GM23338 (cell line): ENCODE data around the gene PARL. TPM values are rescaled to one million over a fixed set of nuclear protein-coding genes. Genes with fewer than 3 reads are reported as not detected.

Experiments
- ATAC-seq: fragments of 200-7000 bp; cut with Tn5 transposase; 3 replicates; pipeline ENCODE4 v1.9.1; 2020
- DNase-seq: peaks from one replicate; pipeline ENCODE4 v3.0.0-alpha.2; 2015; ENCODE audit warnings: low spot score
- H2AFZ ChIP-seq: fragments of 200-600 bp; sonication (generic); 2 replicates; pipeline ENCODE4 v1.8.0; 2016; ENCODE audit warnings: antibody characterized with exemption, mild to moderate bottlenecking, moderate library complexity
- H3F3A ChIP-seq: fragments of 200-600 bp; sonication (generic); replicated peaks from 2 replicates; pipeline ENCODE4 v1.8.0; 2017; ENCODE audit warnings: antibody characterized with exemption, mixed run types, low read depth
- H3K27ac ChIP-seq: fragments of 200-600 bp; sonication (generic); 2 replicates; pipeline ENCODE4 v1.6.1; 2016; ENCODE audit warnings: low read depth
- H3K27me3 ChIP-seq: fragments of 200-600 bp; sonication (generic); 2 replicates; pipeline ENCODE4 v1.8.0; 2016; ENCODE audit warnings: mild to moderate bottlenecking, mixed run types, moderate library complexity; ENCODE audit not compliant: insufficient read depth
- H3K36me3 ChIP-seq: fragments of 200-600 bp; sonication (generic); 2 replicates; pipeline ENCODE4 v1.8.0; 2016; ENCODE audit warnings: mild to moderate bottlenecking; ENCODE audit not compliant: insufficient read depth
- H3K4me1 ChIP-seq: fragments of 200-600 bp; sonication (generic); 2 replicates; pipeline ENCODE4 v1.8.0; 2016; ENCODE audit warnings: mild to moderate bottlenecking, moderate library complexity; ENCODE audit not compliant: insufficient read depth
- H3K4me2 ChIP-seq: fragments of 200-600 bp; sonication (generic); 2 replicates; pipeline ENCODE4 v1.7.1; 2017; ENCODE audit warnings: mixed run types
- H3K4me3 ChIP-seq: fragments of 200-600 bp; sonication (generic); 2 replicates; pipeline ENCODE4 v1.6.1; 2016; ENCODE audit warnings: mixed run types
- H3K79me2 ChIP-seq: fragments of 200-600 bp; sonication (generic); replicated peaks from 2 replicates; pipeline ENCODE4 v1.8.0; 2017; ENCODE audit warnings: mild to moderate bottlenecking; ENCODE audit not compliant: insufficient read depth
- H3K9me2 ChIP-seq: fragments of 200-600 bp; sonication (generic); 2 replicates; pipeline ENCODE4 v1.8.0; 2017; ENCODE audit not compliant: insufficient read depth
- H4K20me1 ChIP-seq: fragments of 200-600 bp; sonication (generic); replicated peaks from 2 replicates; pipeline ENCODE4 v1.8.0; 2017; ENCODE audit warnings: mild to moderate bottlenecking; ENCODE audit not compliant: insufficient read depth
- H3K27ac Mint-ChIP-seq: 2 replicates; pipeline ENCODE4 v1.8.0; 2020; ENCODE audit warnings: inconsistent platforms, mild to moderate bottlenecking, moderate library complexity, mixed read lengths
- H3K27me3 Mint-ChIP-seq: 3 replicates; pipeline ENCODE4 v1.8.0; 2022; ENCODE audit warnings: low read depth, mild to moderate bottlenecking, moderate library complexity, mixed read lengths, inconsistent platforms; ENCODE audit not compliant: insufficient read depth, poor library complexity
- H3K36me3 Mint-ChIP-seq: 3 replicates; pipeline ENCODE4 v1.8.0; 2021; ENCODE audit warnings: low read depth, mild to moderate bottlenecking, inconsistent platforms, moderate library complexity, mixed read lengths
- H3K4me1 Mint-ChIP-seq: 3 replicates; pipeline ENCODE4 v1.8.0; 2020; ENCODE audit warnings: mild to moderate bottlenecking, inconsistent platforms, mixed read lengths
- H3K4me3 Mint-ChIP-seq: 3 replicates; pipeline ENCODE4 v1.8.0; 2021; ENCODE audit warnings: moderate library complexity, mild to moderate bottlenecking, inconsistent platforms, mixed read lengths
- H3K9me3 Mint-ChIP-seq: 3 replicates; pipeline ENCODE4 v1.8.0; 2020; ENCODE audit warnings: moderate library complexity, mild to moderate bottlenecking, inconsistent platforms, mixed read lengths
- CREB1 ChIP-seq: fragments of 250-450 bp; sonication (Bioruptor Pico); IDR thresholded peaks from 2 replicates; pipeline ENCODE4 v1.5.0; 2020; ENCODE audit warnings: low read depth, mild to moderate bottlenecking, moderate library complexity
- CTCF ChIP-seq, 2 experiments: fragments of 200-600 bp in 1 of 2; sonication (generic) in 1 of 2; conservative IDR thresholded peaks; 2 replicates each; pipeline versions ENCODE4 v1.5.1 to v1.6.1; 2016 to 2017; ENCODE audit warnings: antibody characterized with exemption in 2 of 2, low read depth in 2 of 2, mild to moderate bottlenecking in 2 of 2, moderate library complexity in 1 of 2
- EZH2phosphoT487 ChIP-seq: fragments of 200-600 bp; sonication (generic); IDR thresholded peaks from one replicate; pipeline ENCODE4 v1.8.1; 2018; ENCODE audit warnings: antibody characterized with exemption; ENCODE audit not compliant: unreplicated experiment
- JUNB ChIP-seq: IDR thresholded peaks from one replicate; pipeline ENCODE4 v1.6.1; 2016; ENCODE audit warnings: antibody characterized with exemption; ENCODE audit not compliant: unreplicated experiment
- NANOG ChIP-seq: IDR thresholded peaks from 2 replicates; pipeline ENCODE4 v1.6.1; 2016; ENCODE audit warnings: antibody characterized with exemption, borderline replicate concordance
- POLR2AphosphoS5 ChIP-seq: IDR thresholded peaks from 2 replicates; pipeline ENCODE4 v1.6.1; 2016; ENCODE audit warnings: antibody characterized with exemption, low read depth
- ZNF114 ChIP-seq: fragments of 250-450 bp; sonication (Bioruptor Pico); IDR thresholded peaks from 2 replicates; pipeline ENCODE4 v1.5.0; 2020; ENCODE audit warnings: mild to moderate bottlenecking, moderate library complexity
- ZNF331 ChIP-seq: fragments of 250-450 bp; sonication (Bioruptor Pico); IDR thresholded peaks from 2 replicates; pipeline ENCODE4 v1.5.0; 2020; ENCODE audit warnings: low read depth, mild to moderate bottlenecking, moderate library complexity
- polyA plus RNA-seq: library from polyadenylated mRNA; unstranded; fragments of >200 nt; fragmentation: Nextera tagmentation; extraction: Ambion mirVana; gene quantifications from 2 replicates; pipeline ENCODE4 v1.2.1, GENCODE V29; 2016
- total RNA-seq: library from RNA; depleted of rRNA; stranded (reverse); fragments of >200 nt; shearing (Covaris generic); gene quantifications from 2 replicates; pipeline ENCODE4 v1.2.3, GENCODE V29; 2014
- TF ChIP-seq, protein P1 (sequence below): IDR thresholded peaks from one replicate; pipeline ENCODE4 v1.6.1; 2018; ENCODE audit warnings: antibody characterized with exemption; ENCODE audit not compliant: unreplicated experiment
- TF ChIP-seq, protein P2 (sequence below): fragments of 250-450 bp; sonication (Bioruptor Pico); IDR thresholded peaks from 2 replicates; pipeline ENCODE4 v1.5.0; 2020; ENCODE audit warnings: mild to moderate bottlenecking, moderate library complexity

Gene PARL
- total and polyA plus RNA-seq, 2 experiments from 2014 or later = 67.5 to 78.7 TPM

DNA sequence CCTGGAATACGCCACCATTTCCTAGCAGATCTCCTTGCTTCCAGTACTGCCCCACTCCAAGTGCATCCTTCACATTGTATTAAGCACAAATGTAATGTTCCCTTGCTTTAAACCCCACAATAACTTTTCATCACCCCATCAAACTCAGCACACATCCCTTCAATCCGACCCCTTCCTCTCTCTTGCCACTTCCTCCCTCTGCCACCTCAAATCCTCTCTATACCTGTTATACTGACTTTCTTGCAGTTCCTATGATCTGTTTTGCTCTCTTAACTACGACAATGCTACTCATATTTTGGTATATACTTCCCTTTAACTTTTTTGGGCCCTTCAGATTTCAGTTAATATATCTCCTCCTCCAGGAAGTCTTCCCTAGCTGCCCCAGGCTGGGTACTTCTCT lies 14.1 kb downstream of the PARL start (continued):
- TF ChIP-seq, protein P1, sequence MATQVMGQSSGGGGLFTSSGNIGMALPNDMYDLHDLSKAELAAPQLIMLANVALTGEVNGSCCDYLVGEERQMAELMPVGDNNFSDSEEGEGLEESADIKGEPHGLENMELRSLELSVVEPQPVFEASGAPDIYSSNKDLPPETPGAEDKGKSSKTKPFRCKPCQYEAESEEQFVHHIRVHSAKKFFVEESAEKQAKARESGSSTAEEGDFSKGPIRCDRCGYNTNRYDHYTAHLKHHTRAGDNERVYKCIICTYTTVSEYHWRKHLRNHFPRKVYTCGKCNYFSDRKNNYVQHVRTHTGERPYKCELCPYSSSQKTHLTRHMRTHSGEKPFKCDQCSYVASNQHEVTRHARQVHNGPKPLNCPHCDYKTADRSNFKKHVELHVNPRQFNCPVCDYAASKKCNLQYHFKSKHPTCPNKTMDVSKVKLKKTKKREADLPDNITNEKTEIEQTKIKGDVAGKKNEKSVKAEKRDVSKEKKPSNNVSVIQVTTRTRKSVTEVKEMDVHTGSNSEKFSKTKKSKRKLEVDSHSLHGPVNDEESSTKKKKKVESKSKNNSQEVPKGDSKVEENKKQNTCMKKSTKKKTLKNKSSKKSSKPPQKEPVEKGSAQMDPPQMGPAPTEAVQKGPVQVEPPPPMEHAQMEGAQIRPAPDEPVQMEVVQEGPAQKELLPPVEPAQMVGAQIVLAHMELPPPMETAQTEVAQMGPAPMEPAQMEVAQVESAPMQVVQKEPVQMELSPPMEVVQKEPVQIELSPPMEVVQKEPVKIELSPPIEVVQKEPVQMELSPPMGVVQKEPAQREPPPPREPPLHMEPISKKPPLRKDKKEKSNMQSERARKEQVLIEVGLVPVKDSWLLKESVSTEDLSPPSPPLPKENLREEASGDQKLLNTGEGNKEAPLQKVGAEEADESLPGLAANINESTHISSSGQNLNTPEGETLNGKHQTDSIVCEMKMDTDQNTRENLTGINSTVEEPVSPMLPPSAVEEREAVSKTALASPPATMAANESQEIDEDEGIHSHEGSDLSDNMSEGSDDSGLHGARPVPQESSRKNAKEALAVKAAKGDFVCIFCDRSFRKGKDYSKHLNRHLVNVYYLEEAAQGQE = no peak
- TF ChIP-seq CTCF (conservative IDR thresholded peaks at IDR 0.05; ENCODE audit: low read depth in 2 of 2) (no peak), ZNF114 (CRISPR knock-in tag) (no peak)

DNA sequence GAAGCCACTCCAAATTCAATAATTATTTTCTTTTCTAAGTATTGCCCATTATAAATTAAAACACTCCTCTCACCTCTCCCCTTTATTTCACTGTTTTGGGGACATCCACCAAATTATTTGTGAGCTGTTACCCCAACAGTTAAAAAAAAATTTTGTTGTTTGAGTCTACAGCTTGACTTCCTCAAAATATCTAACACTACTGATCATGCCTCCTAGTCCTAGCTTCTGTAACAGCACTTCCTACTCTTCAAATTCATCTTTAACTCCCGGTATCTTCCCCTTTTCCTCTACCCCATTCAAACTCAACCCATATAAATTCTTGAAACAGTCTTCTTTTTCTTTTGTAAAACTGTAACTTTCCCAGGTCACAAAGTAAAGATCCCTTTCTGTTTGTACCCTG lies 15.9 kb downstream of the PARL start:
- Histone ChIP-seq H3K4me2 (no peak overlapping the region), H3K79me2 (peaks cover 60% of the 10 kb centered on the region), H3K36me3 (peaks cover 18% of the 10 kb centered on the region; the same call in 1 of the 2 replicates), H3K27me3 (no peaks in the 10 kb centered on the region), H3K4me1 (no peaks in the 10 kb centered on the region), H2AFZ (no peak overlapping the region), H3K27ac (no peak overlapping the region), H4K20me1 (peaks cover 30% of the 10 kb centered on the region), H3K9me2 (no peaks in the 10 kb centered on the region), H3K4me3 (no peak overlapping the region), H3F3A (no peaks in the 10 kb centered on the region)
- Mint-ChIP-seq H3K27ac (no peak overlapping the region), H3K36me3 (peaks cover 42% of the 10 kb centered on the region), H3K27me3 (peaks cover 3% of the 10 kb centered on the region), H3K9me3 (peaks cover 5% of the 10 kb centered on the region; the same call in 1 of the 3 replicates), H3K4me1 (no peaks in the 10 kb centered on the region; the same call in 2 of the 3 replicates), H3K4me3 (no peak overlapping the region)
- no peak for ATAC-seq
- no peak for DNase-seq
- TF ChIP-seq CREB1 (CRISPR knock-in tag) = no peak
- no peak for TF ChIP-seq EZH2phosphoT487
- TF ChIP-seq JUNB = no peak
- TF ChIP-seq ZNF114 (CRISPR knock-in tag) = no peak
- TF ChIP-seq, protein P2, sequence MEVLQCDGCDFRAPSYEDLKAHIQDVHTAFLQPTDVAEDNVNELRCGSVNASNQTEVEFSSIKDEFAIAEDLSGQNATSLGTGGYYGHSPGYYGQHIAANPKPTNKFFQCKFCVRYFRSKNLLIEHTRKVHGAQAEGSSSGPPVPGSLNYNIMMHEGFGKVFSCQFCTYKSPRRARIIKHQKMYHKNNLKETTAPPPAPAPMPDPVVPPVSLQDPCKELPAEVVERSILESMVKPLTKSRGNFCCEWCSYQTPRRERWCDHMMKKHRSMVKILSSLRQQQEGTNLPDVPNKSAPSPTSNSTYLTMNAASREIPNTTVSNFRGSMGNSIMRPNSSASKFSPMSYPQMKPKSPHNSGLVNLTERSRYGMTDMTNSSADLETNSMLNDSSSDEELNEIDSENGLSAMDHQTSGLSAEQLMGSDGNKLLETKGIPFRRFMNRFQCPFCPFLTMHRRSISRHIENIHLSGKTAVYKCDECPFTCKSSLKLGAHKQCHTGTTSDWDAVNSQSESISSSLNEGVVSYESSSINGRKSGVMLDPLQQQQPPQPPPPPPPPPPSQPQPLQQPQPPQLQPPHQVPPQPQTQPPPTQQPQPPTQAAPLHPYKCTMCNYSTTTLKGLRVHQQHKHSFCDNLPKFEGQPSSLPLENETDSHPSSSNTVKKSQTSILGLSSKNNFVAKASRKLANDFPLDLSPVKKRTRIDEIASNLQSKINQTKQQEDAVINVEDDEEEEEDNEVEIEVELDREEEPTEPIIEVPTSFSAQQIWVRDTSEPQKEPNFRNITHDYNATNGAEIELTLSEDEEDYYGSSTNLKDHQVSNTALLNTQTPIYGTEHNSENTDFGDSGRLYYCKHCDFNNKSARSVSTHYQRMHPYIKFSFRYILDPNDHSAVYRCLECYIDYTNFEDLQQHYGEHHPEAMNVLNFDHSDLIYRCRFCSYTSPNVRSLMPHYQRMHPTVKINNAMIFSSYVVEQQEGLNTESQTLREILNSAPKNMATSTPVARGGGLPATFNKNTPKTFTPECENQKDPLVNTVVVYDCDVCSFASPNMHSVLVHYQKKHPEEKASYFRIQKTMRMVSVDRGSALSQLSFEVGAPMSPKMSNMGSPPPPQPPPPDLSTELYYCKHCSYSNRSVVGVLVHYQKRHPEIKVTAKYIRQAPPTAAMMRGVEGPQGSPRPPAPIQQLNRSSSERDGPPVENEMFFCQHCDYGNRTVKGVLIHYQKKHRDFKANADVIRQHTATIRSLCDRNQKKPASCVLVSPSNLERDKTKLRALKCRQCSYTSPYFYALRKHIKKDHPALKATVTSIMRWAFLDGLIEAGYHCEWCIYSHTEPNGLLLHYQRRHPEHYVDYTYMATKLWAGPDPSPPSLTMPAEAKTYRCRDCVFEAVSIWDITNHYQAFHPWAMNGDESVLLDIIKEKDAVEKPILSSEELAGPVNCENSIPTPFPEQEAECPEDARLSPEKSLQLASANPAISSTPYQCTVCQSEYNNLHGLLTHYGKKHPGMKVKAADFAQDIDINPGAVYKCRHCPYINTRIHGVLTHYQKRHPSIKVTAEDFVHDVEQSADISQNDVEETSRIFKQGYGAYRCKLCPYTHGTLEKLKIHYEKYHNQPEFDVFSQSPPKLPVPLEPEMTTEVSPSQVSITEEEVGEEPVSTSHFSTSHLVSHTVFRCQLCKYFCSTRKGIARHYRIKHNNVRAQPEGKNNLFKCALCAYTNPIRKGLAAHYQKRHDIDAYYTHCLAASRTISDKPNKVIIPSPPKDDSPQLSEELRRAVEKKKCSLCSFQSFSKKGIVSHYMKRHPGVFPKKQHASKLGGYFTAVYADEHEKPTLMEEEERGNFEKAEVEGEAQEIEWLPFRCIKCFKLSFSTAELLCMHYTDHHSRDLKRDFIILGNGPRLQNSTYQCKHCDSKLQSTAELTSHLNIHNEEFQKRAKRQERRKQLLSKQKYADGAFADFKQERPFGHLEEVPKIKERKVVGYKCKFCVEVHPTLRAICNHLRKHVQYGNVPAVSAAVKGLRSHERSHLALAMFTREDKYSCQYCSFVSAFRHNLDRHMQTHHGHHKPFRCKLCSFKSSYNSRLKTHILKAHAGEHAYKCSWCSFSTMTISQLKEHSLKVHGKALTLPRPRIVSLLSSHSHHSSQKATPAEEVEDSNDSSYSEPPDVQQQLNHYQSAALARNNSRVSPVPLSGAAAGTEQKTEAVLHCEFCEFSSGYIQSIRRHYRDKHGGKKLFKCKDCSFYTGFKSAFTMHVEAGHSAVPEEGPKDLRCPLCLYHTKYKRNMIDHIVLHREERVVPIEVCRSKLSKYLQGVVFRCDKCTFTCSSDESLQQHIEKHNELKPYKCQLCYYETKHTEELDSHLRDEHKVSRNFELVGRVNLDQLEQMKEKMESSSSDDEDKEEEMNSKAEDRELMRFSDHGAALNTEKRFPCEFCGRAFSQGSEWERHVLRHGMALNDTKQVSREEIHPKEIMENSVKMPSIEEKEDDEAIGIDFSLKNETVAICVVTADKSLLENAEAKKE (CRISPR knock-in tag) = no peak
- TF ChIP-seq NANOG = no peak
- no peak for TF ChIP-seq ZNF331 (CRISPR knock-in tag)
- no peak for TF ChIP-seq POLR2AphosphoS5
